ENCODE data around the gene ENKUR.

The ENKUR gene

DNA sequence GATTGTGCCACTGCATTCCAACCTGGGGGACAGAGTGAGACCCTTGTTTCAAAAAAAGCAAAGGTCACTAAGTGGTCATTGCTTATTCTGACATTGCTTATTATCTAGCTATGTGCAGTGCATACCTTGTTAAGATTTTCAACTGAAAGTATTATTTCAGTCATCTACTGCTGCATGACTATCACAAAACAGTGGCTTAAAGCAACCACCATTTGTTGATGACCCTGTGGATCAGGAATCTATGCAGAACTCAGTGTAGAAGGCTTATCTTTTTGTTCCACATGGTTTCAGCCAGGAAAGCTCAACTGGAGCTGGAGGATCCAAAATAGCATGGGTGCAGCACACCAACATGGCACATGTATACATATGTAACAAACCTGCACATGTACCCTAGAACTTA lies 23.6 kb upstream of the ENKUR start:
- TF ChIP-seq CTCF (IDR thresholded peaks at IDR 0.05; ENCODE audit: insufficient read depth, low read length, poor library complexity, severe bottlenecking) (no peak), EZH2phosphoT487 (conservative IDR thresholded peaks at IDR 0.05; ENCODE audit: low read length) (no peak)
- Histone ChIP-seq H3K27me3 (ENCODE audit: low read length) (no peaks in the 10 kb centered on the region), H4K20me1 (ENCODE audit: low read depth, low read length) (no peaks in the 10 kb centered on the region), H3K4me3 (ENCODE audit: insufficient read depth, low read length, poor library complexity, severe bottlenecking) (no peak overlapping the region), H3K79me2 (ENCODE audit: insufficient read depth, low read length) (no peaks in the 10 kb centered on the region), H3K9me3 (ENCODE audit: insufficient read depth, low read length) (no peaks in the 10 kb centered on the region), H3K4me2 (ENCODE audit: low read depth, low read length, poor library complexity, severe bottlenecking) (no peak overlapping the region), H3F3A (ENCODE audit: insufficient read depth) (no peaks in the 10 kb centered on the region), H3K27ac (ENCODE audit: low read depth, low read length) (no peak overlapping the region), H2AFZ (ENCODE audit: low read depth, low read length, severe bottlenecking) (no peak overlapping the region), H3K9ac (ENCODE audit: low read length) (no peak overlapping the region), H3K36me3 (ENCODE audit: low read length) (no peaks in the 10 kb centered on the region), H3K9me2 (replicated peaks; ENCODE audit: insufficient read depth, low read length) (0 out of 2 replicates have a peak, but pooled peaks cover 2% of the 10 kb centered on the region)

- no peaks in the 10 kb centered on the region for H3K36me3 ChIP-seq (ENCODE audit: low read length)
- no peak overlapping the region for H3K4me2 ChIP-seq (ENCODE audit: low read depth, low read length, poor library complexity, severe bottlenecking)
- no peaks in the 10 kb centered on the region for H3K9me3 ChIP-seq (ENCODE audit: insufficient read depth, low read length)
- no peaks in the 10 kb centered on the region for H3F3A ChIP-seq (ENCODE audit: insufficient read depth)
- H4K20me1 ChIP-seq (ENCODE audit: low read depth, low read length), result no peaks in the 10 kb centered on the region
- 0 out of 2 replicates have a peak, but pooled peaks cover 3% of the 10 kb centered on the region for H3K9me2 ChIP-seq (replicated peaks; ENCODE audit: insufficient read depth, low read length)
- no peak overlapping the region for H2AFZ ChIP-seq (ENCODE audit: low read depth, low read length, severe bottlenecking)
- H3K27ac ChIP-seq (ENCODE audit: low read depth, low read length), result no peak overlapping the region
- TF ChIP-seq EZH2phosphoT487 (conservative IDR thresholded peaks at IDR 0.05; ENCODE audit: low read length), result no peak
- TF ChIP-seq CTCF (IDR thresholded peaks at IDR 0.05; ENCODE audit: insufficient read depth, low read length, poor library complexity, severe bottlenecking), result no peak
- no peak overlapping the region for H3K4me3 ChIP-seq (ENCODE audit: insufficient read depth, low read length, poor library complexity, severe bottlenecking)
- H3K27me3 ChIP-seq (ENCODE audit: low read length), result no peaks in the 10 kb centered on the region
- H3K79me2 ChIP-seq (ENCODE audit: insufficient read depth, low read length), result no peaks in the 10 kb centered on the region
- no peak overlapping the region for H3K9ac ChIP-seq (ENCODE audit: low read length)
These were observed 22.4 kb upstream of the ENKUR start for GRCh38 chr10:25038325-25038724.

GRCh38 chr10:25036381-25036780 lies 20.4 kb upstream of the ENKUR start:
- Histone ChIP-seq H3K36me3 (ENCODE audit: low read length) (no peaks in the 10 kb centered on the region), H3K4me2 (ENCODE audit: low read depth, low read length, poor library complexity, severe bottlenecking) (no peak overlapping the region), H3K4me3 (ENCODE audit: insufficient read depth, low read length, poor library complexity, severe bottlenecking) (no peak overlapping the region)

More at GRCh38 chr10:25036381-25036780, 20.4 kb upstream of the ENKUR start:
- Histone ChIP-seq H3K9me3 (ENCODE audit: insufficient read depth, low read length) (no peaks in the 10 kb centered on the region), H3K27ac (ENCODE audit: low read depth, low read length) (no peak overlapping the region), H3K27me3 (ENCODE audit: low read length) (no peaks in the 10 kb centered on the region), H4K20me1 (ENCODE audit: low read depth, low read length) (no peaks in the 10 kb centered on the region), H2AFZ (ENCODE audit: low read depth, low read length, severe bottlenecking) (no peak overlapping the region), H3K9ac (ENCODE audit: low read length) (no peak overlapping the region), H3K9me2 (replicated peaks; ENCODE audit: insufficient read depth, low read length) (0 out of 2 replicates have a peak, but pooled peaks cover 3% of the 10 kb centered on the region), H3K79me2 (ENCODE audit: insufficient read depth, low read length) (no peaks in the 10 kb centered on the region), H3F3A (ENCODE audit: insufficient read depth) (no peaks in the 10 kb centered on the region)
- TF ChIP-seq EZH2phosphoT487 (conservative IDR thresholded peaks at IDR 0.05; ENCODE audit: low read length) (no peak), CTCF (IDR thresholded peaks at IDR 0.05; ENCODE audit: insufficient read depth, low read length, poor library complexity, severe bottlenecking) (no peak)

Data from SU-DHL-6 (cell line).